T-helper 2 cell treated with Interferon-gamma antibody and Interleukin-4, amounts not matched to agents 5 μg/mL and 100 μg/mL, for 36 hours (primary cell): Measurements from ENCODE around the gene MRPS34.

Experiments used
- DNase-seq: peaks from one replicate; pipeline ENCODE4 v3.0.0; 2021; ENCODE audit warnings: low spot score
- H3K27ac Mint-ChIP-seq: one replicate; pipeline ENCODE4 v1.8.0; 2021; ENCODE audit warnings: mild to moderate bottlenecking, mixed read lengths
- H3K27me3 Mint-ChIP-seq: one replicate; pipeline ENCODE4 v1.8.0; 2021; ENCODE audit warnings: low read depth, mixed read lengths
- H3K36me3 Mint-ChIP-seq: one replicate; pipeline ENCODE4 v1.8.0; 2021; ENCODE audit warnings: low read depth, mixed read lengths
- H3K4me1 Mint-ChIP-seq: one replicate; pipeline ENCODE4 v1.8.0; 2021; ENCODE audit warnings: low read depth, mixed read lengths
- H3K4me3 Mint-ChIP-seq: one replicate; pipeline ENCODE4 v1.8.0; 2022; ENCODE audit warnings: mild to moderate bottlenecking, moderate library complexity, mixed read lengths
- H3K9me3 Mint-ChIP-seq: one replicate; pipeline ENCODE4 v1.8.0; 2021; ENCODE audit warnings: mixed read lengths

The MRPS34 gene

DNA sequence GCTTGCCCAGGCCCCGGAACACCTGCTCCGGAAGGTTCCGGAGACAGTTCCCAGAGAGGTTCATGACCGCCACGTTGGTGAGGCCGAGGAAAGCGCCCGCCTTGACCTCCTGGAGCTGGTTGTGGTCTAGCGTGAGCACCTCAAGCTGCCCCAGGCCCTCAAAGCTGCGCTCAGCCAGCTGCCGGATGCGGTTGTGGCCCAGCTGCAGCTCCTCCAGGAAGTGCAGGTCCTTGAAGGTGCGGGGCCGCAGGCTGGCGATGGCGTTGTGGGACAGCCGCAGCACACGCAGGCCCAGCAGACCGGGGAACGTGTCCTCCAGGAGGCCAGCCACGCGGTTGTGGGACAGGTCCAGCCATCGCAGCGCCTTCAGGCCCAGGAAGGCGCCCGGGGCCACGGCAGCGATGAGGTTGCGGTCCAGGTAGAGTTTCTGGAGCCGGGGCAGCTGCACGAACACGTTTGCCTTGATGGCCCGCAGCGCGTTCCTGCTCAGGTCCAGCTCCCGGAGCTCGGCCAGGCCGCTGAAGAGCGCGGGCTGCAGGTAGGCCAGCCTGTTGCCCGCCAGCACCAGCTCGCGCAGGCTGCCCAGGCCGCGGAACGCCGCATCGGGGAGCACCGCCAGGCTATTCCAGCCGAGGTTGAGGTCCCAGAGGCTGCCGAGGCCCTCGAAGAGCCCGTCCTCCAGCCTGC is 18.5 kb upstream of the MRPS34 start:
- DNase-seq = no peak
- Mint-ChIP-seq H3K27me3 (no peaks in the 10 kb centered on the region), H3K4me3 (no peak overlapping the region), H3K9me3 (no peaks in the 10 kb centered on the region), H3K27ac (no peak overlapping the region), H3K36me3 (peaks cover 3% of the 10 kb centered on the region), H3K4me1 (no peaks in the 10 kb centered on the region)

DNA sequence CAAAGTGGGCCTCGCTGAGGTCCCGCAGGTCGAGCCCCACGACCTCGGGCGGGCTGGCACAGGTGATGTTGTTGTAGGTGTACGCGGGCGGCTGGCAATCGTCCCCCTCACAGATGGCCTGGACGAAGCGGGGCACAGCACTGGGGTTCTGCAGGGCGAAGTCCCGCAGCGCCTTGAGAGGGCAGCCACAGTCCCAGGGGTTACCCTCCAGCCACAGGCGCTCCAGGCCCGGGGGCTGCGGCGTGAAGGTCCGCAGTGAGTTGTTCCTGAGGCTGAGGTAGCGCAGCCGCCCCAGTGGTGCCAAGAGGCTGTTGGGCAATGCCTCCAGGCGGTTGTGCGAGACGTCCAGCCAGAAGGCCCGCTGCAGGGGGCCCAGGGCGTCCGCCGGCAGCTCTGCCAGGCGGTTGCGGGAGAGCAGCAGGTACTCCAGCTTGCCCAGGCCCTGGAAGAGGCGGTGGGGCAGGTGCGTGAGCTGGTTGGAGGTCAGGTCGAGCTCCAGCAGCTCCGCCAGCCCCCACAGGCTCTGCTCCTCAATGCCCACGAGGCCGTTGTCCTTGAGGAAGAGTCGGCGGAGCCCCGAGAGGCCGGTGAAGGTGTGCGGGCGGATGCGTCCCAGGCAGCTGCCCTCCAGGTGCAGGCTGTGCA is 17.8 kb upstream of the MRPS34 start:
- Mint-ChIP-seq H3K4me1 (no peaks in the 10 kb centered on the region), H3K27me3 (no peaks in the 10 kb centered on the region), H3K9me3 (no peaks in the 10 kb centered on the region), H3K36me3 (peaks cover 3% of the 10 kb centered on the region), H3K4me3 (no peak overlapping the region), H3K27ac (no peak overlapping the region)
- peak; percentile 3 for DNase-seq

DNA sequence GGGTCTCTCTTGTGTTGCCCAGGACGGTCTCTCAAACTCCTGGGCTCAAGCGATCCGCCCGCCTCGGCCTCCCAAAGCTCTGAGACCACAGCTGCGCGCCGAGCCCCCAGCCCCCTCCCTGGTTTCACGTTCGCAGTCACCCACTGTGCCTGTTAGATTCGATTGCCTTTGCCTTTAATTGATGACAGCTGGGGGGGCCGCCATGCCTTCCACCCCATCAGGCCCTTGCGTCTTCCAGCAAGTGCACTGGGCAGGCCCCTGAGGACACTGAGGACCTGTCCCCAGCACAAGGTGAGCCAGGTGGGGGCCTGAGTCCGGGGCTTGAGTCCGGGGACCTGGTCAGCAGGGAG is 17.3 kb upstream of the MRPS34 start:
- no peak for DNase-seq
- peaks cover 3% of the 10 kb centered on the region for H3K36me3 Mint-ChIP-seq
- H3K27ac Mint-ChIP-seq = no peak overlapping the region

GRCh38 chr16:1789643-1790045 is 16.7 kb upstream of the MRPS34 start:
- no peak for DNase-seq
- peaks cover 6% of the 10 kb centered on the region for H3K36me3 Mint-ChIP-seq
- H3K9me3 Mint-ChIP-seq = no peaks in the 10 kb centered on the region
- H3K27ac Mint-ChIP-seq = no peak overlapping the region
- H3K27me3 Mint-ChIP-seq = no peaks in the 10 kb centered on the region
- H3K4me3 Mint-ChIP-seq = no peak overlapping the region
- no peaks in the 10 kb centered on the region for H3K4me1 Mint-ChIP-seq

More for the DNA sequence above, 17.3 kb upstream of the MRPS34 start:
- Mint-ChIP-seq H3K9me3 (no peaks in the 10 kb centered on the region), H3K4me3 (no peak overlapping the region), H3K4me1 (no peaks in the 10 kb centered on the region), H3K27me3 (no peaks in the 10 kb centered on the region)

- Mint-ChIP-seq H3K27ac (no peak overlapping the region), H3K4me1 (no peaks in the 10 kb centered on the region), H3K36me3 (peaks cover 7% of the 10 kb centered on the region), H3K4me3 (no peak overlapping the region), H3K27me3 (no peaks in the 10 kb centered on the region), H3K9me3 (no peaks in the 10 kb centered on the region)
- DNase-seq = no peak
These were observed 15.8 kb upstream of the MRPS34 start for GRCh38 chr16:1788708-1789100.

DNA sequence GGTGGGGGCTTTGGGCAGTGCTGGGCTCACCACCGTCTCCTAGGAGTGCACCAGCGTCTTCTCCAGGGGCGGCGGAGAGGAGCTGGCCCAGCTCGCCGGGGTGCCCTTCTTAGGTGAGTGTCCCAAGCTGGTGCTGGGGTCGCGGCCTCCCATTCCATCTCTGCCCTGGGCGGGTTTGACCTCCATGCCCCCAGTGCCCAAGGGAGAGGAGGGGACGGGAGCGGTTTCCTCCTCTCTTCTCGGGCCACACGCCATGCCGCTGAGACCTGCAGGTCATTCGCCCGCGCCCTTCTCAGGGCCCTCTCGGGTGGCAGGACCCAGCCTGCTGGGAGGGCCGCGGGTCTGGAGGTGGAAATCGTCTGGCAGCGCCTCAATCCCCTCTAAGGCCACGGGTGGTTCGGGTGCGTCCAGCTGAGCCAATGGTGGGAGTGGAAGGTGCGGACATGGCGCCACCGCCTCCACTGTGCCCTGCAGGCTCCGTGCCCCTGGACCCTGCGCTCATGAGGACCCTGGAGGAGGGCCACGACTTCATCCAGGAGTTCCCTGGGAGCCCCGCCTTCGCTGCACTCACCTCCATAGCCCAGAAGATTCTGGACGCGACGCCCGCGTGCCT is 15.3 kb upstream of the MRPS34 start:
- no peaks in the 10 kb centered on the region for H3K9me3 Mint-ChIP-seq
- peak; percentile 3 for DNase-seq
- H3K4me3 Mint-ChIP-seq = no peak overlapping the region
- H3K27ac Mint-ChIP-seq = no peak overlapping the region
- no peaks in the 10 kb centered on the region for H3K27me3 Mint-ChIP-seq
- no peaks in the 10 kb centered on the region for H3K4me1 Mint-ChIP-seq
- H3K36me3 Mint-ChIP-seq = peaks cover 10% of the 10 kb centered on the region

- Mint-ChIP-seq H3K4me3 (no peak overlapping the region), H3K27ac (no peak overlapping the region), H3K4me1 (no peaks in the 10 kb centered on the region), H3K9me3 (no peaks in the 10 kb centered on the region), H3K27me3 (no peaks in the 10 kb centered on the region), H3K36me3 (peaks cover 10% of the 10 kb centered on the region)
- DNase-seq = no peak
These were observed 14.6 kb upstream of the MRPS34 start for GRCh38 chr16:1787322-1788094.

DNA sequence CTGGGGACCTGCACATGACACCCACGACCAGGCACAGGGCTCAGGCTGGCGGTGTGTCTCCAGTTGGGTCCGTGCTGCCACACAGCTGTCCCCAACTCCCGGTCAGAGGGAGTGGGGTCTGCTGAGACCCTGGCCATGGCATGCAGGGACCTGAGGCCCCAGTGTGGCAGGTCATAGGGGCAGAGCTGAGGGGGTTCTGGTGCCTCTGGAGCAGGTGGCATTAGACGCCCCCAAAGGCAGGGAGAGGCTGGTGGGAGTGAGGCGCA is 14.1 kb upstream of the MRPS34 start:
- Mint-ChIP-seq H3K4me3 (no peak overlapping the region), H3K4me1 (no peaks in the 10 kb centered on the region), H3K27me3 (no peaks in the 10 kb centered on the region), H3K9me3 (no peaks in the 10 kb centered on the region), H3K27ac (no peak overlapping the region), H3K36me3 (peaks cover 10% of the 10 kb centered on the region)
- DNase-seq = no peak

GRCh38 chr16:1786242-1787055 is 13.5 kb upstream of the MRPS34 start:
- Mint-ChIP-seq H3K4me1 (peaks cover 2% of the 10 kb centered on the region), H3K4me3 (no peak overlapping the region), H3K9me3 (no peaks in the 10 kb centered on the region), H3K27me3 (no peaks in the 10 kb centered on the region), H3K36me3 (peaks cover 10% of the 10 kb centered on the region), H3K27ac (no peak overlapping the region)
- DNase-seq = no peak

- DNase-seq = no peak
- Mint-ChIP-seq H3K27ac (no peak overlapping the region), H3K9me3 (no peaks in the 10 kb centered on the region), H3K27me3 (no peaks in the 10 kb centered on the region), H3K4me1 (peaks cover 4% of the 10 kb centered on the region), H3K4me3 (no peak overlapping the region), H3K36me3 (peaks cover 10% of the 10 kb centered on the region)
These were observed 12.9 kb upstream of the MRPS34 start for GRCh38 chr16:1785846-1786170.

DNA sequence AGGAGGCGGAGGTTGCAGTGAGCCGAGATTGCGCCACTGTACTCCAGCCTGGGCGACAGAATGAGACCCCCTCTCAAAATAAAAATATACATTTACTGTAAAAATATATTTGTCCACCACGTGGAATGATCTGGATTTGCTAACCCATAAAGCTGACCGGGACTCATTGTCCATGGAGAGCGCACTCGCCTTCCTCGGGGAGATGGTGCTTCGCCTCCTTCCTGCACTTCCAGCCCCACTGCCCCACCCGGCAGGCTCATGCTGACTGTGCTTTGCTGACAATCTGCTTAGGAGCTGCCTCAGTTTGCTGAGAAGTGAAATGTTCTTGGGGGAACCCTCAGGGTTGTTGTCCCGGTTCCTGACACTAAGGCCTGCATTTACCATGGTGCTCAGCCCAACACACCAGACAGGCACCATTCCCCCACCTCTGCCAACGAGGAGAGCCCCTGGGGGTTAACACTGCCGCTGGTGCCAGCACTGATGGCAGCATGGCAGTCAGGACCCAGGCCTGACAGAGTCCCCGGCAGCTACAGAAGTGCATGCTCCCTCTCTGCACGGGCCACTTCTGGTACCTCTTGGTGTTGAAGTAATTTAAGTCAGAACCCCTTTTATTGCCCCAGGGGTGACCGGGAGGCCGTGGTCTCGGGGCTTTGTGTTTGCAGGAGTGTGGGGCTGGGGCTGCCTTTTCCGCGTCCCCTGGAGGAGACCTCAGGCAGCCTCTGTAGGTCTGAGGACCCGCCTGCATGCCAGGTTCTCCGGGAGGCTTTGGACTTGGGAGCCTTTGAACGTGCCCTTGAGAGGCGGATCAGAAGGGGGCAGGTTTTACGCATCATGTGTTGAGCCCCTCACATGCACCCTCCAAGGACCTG is 12.3 kb upstream of the MRPS34 start:
- H3K4me3 Mint-ChIP-seq = peak overlapping the region; percentile 50
- no peaks in the 10 kb centered on the region for H3K27me3 Mint-ChIP-seq
- H3K27ac Mint-ChIP-seq = peak overlapping the region; percentile 55
- H3K36me3 Mint-ChIP-seq = peaks cover 9% of the 10 kb centered on the region
- peaks cover 4% of the 10 kb centered on the region for H3K4me1 Mint-ChIP-seq
- DNase-seq = no peak
- H3K9me3 Mint-ChIP-seq = no peaks in the 10 kb centered on the region

- H3K9me3 Mint-ChIP-seq = no peaks in the 10 kb centered on the region
- DNase-seq = peak; percentile 100
- H3K27me3 Mint-ChIP-seq = no peaks in the 10 kb centered on the region
- H3K4me1 Mint-ChIP-seq = peaks cover 4% of the 10 kb centered on the region
- H3K27ac Mint-ChIP-seq = peak within 1 kb of the TSS; percentile 89
- peaks cover 7% of the 10 kb centered on the region for H3K36me3 Mint-ChIP-seq
- H3K4me3 Mint-ChIP-seq = peak within 1 kb of the TSS; percentile 92
These were observed 9.7 kb upstream of the MRPS34 start, which contains the start of the genes NUBP2 and SPSB3 for GRCh38 chr16:1782408-1783264. TSS of gene NUBP2 (plus strand) at chr16:1782960. CDS start at chr16:1783021, 61 bp downstream. TSS of gene SPSB3 (minus strand) at chr16:1782571. CDS start at chr16:1781483, 1,088 bp downstream.
